Progenitor cell of endocrine pancreas (in vitro differentiated cells): ENCODE results near the gene USP38. TPM values are rescaled to one million over a fixed set of nuclear protein-coding genes. Genes with fewer than 3 reads are reported as not detected.
"Not testable (repeated sequence)": the region's sequence is repeated elsewhere in the genome, so short reads cannot be mapped to it uniquely, and the experiment has no call there.

Experiments
- DNase-seq: peaks from one replicate; pipeline ENCODE4 v3.0.0; 2021; ENCODE audit warnings: low spot score; ENCODE audit not compliant: unreplicated experiment
- H3K27ac Mint-ChIP-seq: 2 replicates; pipeline ENCODE4 v1.8.0; 2021; ENCODE audit warnings: mild to moderate bottlenecking, moderate library complexity, mixed read lengths
- H3K27me3 Mint-ChIP-seq: 2 replicates; pipeline ENCODE4 v1.8.0; 2021; ENCODE audit warnings: mixed read lengths
- H3K36me3 Mint-ChIP-seq: 2 replicates; pipeline ENCODE4 v1.8.0; 2022; ENCODE audit warnings: mixed read lengths; ENCODE audit not compliant: insufficient read depth
- H3K4me1 Mint-ChIP-seq: 2 replicates; pipeline ENCODE4 v1.8.0; 2021; ENCODE audit warnings: low read depth, mixed read lengths
- H3K4me3 Mint-ChIP-seq: 2 replicates; pipeline ENCODE4 v1.8.0; 2021; ENCODE audit warnings: low read depth, mild to moderate bottlenecking, moderate library complexity, mixed read lengths
- H3K9me3 Mint-ChIP-seq: 2 replicates; pipeline ENCODE4 v1.8.0; 2021; ENCODE audit warnings: low read depth, mixed read lengths
- total RNA-seq: library from RNA; stranded (reverse); gene quantifications from 2 replicates; pipeline ENCODE4 v1.2.1, GENCODE V29; 2021
- TF ChIP-seq, protein P1 (sequence below): fragments of 200-600 bp; sonication (generic); IDR thresholded peaks from one replicate; pipeline ENCODE4 v1.5.0; 2021; ENCODE audit warnings: antibody characterized with exemption, mild to moderate bottlenecking; ENCODE audit not compliant: unreplicated experiment

The USP38 gene
- total RNA-seq, 1 donor from 2014 or later, result 23.3 TPM

- Mint-ChIP-seq H3K9me3 (no peaks in the 10 kb centered on the region), H3K4me3 (no peak overlapping the region), H3K27ac (no peak overlapping the region), H3K27me3 (no peaks in the 10 kb centered on the region), H3K4me1 (no peaks in the 10 kb centered on the region), H3K36me3 (no peaks in the 10 kb centered on the region)
- no peak for DNase-seq
- TF ChIP-seq, protein P1, sequence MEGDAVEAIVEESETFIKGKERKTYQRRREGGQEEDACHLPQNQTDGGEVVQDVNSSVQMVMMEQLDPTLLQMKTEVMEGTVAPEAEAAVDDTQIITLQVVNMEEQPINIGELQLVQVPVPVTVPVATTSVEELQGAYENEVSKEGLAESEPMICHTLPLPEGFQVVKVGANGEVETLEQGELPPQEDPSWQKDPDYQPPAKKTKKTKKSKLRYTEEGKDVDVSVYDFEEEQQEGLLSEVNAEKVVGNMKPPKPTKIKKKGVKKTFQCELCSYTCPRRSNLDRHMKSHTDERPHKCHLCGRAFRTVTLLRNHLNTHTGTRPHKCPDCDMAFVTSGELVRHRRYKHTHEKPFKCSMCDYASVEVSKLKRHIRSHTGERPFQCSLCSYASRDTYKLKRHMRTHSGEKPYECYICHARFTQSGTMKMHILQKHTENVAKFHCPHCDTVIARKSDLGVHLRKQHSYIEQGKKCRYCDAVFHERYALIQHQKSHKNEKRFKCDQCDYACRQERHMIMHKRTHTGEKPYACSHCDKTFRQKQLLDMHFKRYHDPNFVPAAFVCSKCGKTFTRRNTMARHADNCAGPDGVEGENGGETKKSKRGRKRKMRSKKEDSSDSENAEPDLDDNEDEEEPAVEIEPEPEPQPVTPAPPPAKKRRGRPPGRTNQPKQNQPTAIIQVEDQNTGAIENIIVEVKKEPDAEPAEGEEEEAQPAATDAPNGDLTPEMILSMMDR, result no peak
Measured at GRCh38 chr4:143260750-143261149, 76.0 kb downstream of the USP38 start.

DNA sequence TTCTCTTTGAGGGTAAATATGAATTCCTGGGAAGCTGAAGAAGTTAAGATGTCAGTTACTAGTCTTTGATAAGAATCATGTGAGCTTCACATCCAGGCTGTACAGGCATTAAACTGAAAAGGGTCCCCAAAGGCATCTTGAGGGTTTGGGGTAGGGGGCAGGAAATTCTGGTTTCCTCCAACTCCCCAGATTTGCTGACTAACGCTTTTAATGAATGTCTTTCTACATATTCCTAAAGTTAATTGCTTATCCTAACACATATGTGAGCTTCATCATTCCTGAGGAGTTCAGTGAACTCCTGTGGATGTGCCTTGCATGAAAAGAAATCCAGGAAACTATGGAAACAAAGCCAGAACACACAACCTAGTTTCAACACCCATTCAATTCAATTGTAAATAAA is 78.1 kb downstream of the USP38 start:
- no peaks in the 10 kb centered on the region for H3K4me1 Mint-ChIP-seq
- DNase-seq, result no peak
- peaks cover 3% of the 10 kb centered on the region for H3K36me3 Mint-ChIP-seq
- no peak overlapping the region for H3K27ac Mint-ChIP-seq
- no peak overlapping the region for H3K4me3 Mint-ChIP-seq
- peaks cover 8% of the 10 kb centered on the region for H3K9me3 Mint-ChIP-seq
- TF ChIP-seq, protein P1, result no peak
- no peaks in the 10 kb centered on the region for H3K27me3 Mint-ChIP-seq

DNA sequence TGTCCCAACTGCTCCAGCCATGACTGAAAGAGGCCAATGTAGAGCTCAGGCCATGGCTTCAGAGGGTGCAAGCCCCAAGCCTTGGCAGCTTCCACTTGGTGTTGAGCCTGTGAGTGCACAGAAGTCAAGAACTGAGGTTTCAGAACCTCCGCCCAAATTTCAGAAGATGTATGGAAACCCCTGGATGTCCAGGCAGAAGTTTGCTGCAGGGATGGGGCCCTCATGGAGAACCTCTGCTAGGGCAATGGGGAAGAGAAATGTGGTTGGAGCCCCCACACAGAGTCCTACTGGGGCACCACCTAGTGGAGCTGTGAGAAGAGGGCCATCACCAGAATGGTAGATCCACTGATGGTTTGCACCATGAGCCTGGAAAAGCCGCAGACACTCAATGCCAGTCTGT is 83.0 kb downstream of the USP38 start:
- H3K9me3 Mint-ChIP-seq, result peaks cover 12% of the 10 kb centered on the region
- H3K27me3 Mint-ChIP-seq, H3K36me3 Mint-ChIP-seq, H3K27ac Mint-ChIP-seq, DNase-seq, H3K4me3 Mint-ChIP-seq, H3K4me1 Mint-ChIP-seq: not testable (repeated sequence)

- TF ChIP-seq, protein P1, result no peak
- DNase-seq, result no peak
- peaks cover 3% of the 10 kb centered on the region for H3K36me3 Mint-ChIP-seq
- H3K4me1 Mint-ChIP-seq, result no peaks in the 10 kb centered on the region
- no peaks in the 10 kb centered on the region for H3K27me3 Mint-ChIP-seq
- H3K27ac Mint-ChIP-seq, result no peak overlapping the region
- H3K9me3 Mint-ChIP-seq, result peaks cover 12% of the 10 kb centered on the region
- no peak overlapping the region for H3K4me3 Mint-ChIP-seq
Measured at GRCh38 chr4:143270256-143270838, 85.6 kb downstream of the USP38 start.

Other genes starting within 250 kb of the USP38 start
- gene GAB1, start 152.0 kb downstream of the USP38 start, total RNA-seq, result 33.5 and 34.3 TPM in 2 replicates